ENCODE data around the gene TYMS. TPM values are rescaled to one million over a fixed set of nuclear protein-coding genes. Genes with fewer than 3 reads are reported as not detected.

The TYMS gene
- polyA plus RNA-seq, 3 donors, result not detected

DNA sequence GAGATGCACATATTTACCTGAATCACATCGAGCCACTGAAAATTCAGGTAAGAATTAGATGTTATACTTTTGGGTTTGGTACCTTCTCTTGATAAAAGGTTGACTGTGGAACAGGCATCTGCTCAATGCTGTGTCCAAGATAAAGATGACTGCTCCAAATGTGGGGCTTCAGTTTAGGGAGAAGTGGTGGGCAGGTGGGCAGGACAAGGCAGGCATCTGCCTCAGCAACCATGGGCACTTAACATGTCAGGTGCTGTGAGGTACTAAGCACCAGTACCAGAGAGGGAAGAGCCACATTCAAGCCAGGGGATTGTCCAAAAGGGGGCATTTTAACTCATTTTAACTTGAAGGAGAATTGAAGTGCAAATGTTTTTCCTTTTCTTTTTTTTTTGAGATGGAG is 14.0 kb downstream of the TYMS start:
- DNase-seq, result no peak
- Histone ChIP-seq H4K20me1 (ENCODE audit: insufficient read depth, low read length) (no peaks in the 10 kb centered on the region), H3K4me3 (replicated peaks in 1 of 3; ENCODE audit: low read depth in 2 of 3, low read length in 3 of 3) (no peak overlapping the region), H2AFZ (ENCODE audit: insufficient read depth, low read depth, low read length, poor library complexity, severe bottlenecking) (no peak overlapping the region), H3K9me3 (replicated peaks in 1 of 2; ENCODE audit: control insufficient read depth in 1 of 2, insufficient read depth in 1 of 2, low read length in 2 of 2) (no peaks in the 10 kb centered on the region), H3K27me3 (ENCODE audit: control insufficient read depth in 2 of 2, insufficient read depth in 2 of 2, low read length in 2 of 2) (no peaks in the 10 kb centered on the region), H3K4me1 (ENCODE audit: control insufficient read depth in 1 of 2, insufficient read depth in 2 of 2, low read length in 2 of 2) (no peaks in the 10 kb centered on the region), H3K27ac (ENCODE audit: low read depth in 1 of 2, low read length in 2 of 2) (no peak overlapping the region), H3K36me3 (replicated peaks in 1 of 2; ENCODE audit: control insufficient read depth in 1 of 2, insufficient read depth in 2 of 2, low read length in 2 of 2) (peaks cover 32 to 91% of the 10 kb centered on the region in 2 donors), H3K4me2 (replicated peaks; ENCODE audit: extremely low read depth, low read length, poor library complexity, severe bottlenecking) (no peak overlapping the region), H3K79me2 (ENCODE audit: insufficient read depth, low read length) (peaks cover 18% of the 10 kb centered on the region), H3K9ac (ENCODE audit: insufficient read depth, low read length, poor library complexity, severe bottlenecking) (no peak overlapping the region)
- H3K36me3 Mint-ChIP-seq, result peaks cover 66 to 79% of the 10 kb centered on the region in 2 donors
- intact Hi-C loops (cut with micrococcal nuclease), result loop anchor here in 1 of 2 donors (5.0 kb wide), 1 partner anchor 41 kb away; the partner anchor contains the start of gene ENOSF1
- WGBS (ENCODE audit: insufficient coverage), result 100% methylated on average over 1 of the region's 1 CpG
- H3K27me3 Mint-ChIP-seq (ENCODE audit: low read depth in 3 of 3), result no peaks in the 10 kb centered on the region
- TF ChIP-seq, protein P1, sequence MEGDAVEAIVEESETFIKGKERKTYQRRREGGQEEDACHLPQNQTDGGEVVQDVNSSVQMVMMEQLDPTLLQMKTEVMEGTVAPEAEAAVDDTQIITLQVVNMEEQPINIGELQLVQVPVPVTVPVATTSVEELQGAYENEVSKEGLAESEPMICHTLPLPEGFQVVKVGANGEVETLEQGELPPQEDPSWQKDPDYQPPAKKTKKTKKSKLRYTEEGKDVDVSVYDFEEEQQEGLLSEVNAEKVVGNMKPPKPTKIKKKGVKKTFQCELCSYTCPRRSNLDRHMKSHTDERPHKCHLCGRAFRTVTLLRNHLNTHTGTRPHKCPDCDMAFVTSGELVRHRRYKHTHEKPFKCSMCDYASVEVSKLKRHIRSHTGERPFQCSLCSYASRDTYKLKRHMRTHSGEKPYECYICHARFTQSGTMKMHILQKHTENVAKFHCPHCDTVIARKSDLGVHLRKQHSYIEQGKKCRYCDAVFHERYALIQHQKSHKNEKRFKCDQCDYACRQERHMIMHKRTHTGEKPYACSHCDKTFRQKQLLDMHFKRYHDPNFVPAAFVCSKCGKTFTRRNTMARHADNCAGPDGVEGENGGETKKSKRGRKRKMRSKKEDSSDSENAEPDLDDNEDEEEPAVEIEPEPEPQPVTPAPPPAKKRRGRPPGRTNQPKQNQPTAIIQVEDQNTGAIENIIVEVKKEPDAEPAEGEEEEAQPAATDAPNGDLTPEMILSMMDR (IDR thresholded peaks at IDR 0.05), result no peak
- peak overlapping the region in 2 of 7 donors; percentile 38 to 65 for H3K27ac Mint-ChIP-seq
- no peaks in the 10 kb centered on the region for H3K4me1 Mint-ChIP-seq
- no peak overlapping the region for H3K4me3 Mint-ChIP-seq
- H3K9me3 Mint-ChIP-seq, result peaks cover 0 to 2% (median 0%) of the 10 kb centered on the region in 7 donors

DNA sequence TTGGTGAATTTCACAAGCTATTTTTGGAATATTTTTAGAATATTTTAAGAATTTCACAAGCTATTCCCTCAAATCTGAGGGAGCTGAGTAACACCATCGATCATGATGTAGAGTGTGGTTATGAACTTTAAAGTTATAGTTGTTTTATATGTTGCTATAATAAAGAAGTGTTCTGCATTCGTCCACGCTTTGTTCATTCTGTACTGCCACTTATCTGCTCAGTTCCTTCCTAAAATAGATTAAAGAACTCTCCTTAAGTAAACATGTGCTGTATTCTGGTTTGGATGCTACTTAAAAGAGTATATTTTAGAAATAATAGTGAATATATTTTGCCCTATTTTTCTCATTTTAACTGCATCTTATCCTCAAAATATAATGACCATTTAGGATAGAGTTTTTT is 15.9 kb downstream of the TYMS start:
- Histone ChIP-seq H2AFZ (ENCODE audit: insufficient read depth, low read depth, low read length, poor library complexity, severe bottlenecking) (no peak overlapping the region), H3K27me3 (ENCODE audit: control insufficient read depth in 2 of 2, insufficient read depth in 2 of 2, low read length in 2 of 2) (no peaks in the 10 kb centered on the region), H3K9me3 (replicated peaks in 1 of 2; ENCODE audit: control insufficient read depth in 1 of 2, insufficient read depth in 1 of 2, low read length in 2 of 2) (no peaks in the 10 kb centered on the region), H3K27ac (ENCODE audit: low read depth in 1 of 2, low read length in 2 of 2) (no peak overlapping the region), H4K20me1 (ENCODE audit: insufficient read depth, low read length) (no peaks in the 10 kb centered on the region), H3K4me2 (replicated peaks; ENCODE audit: extremely low read depth, low read length, poor library complexity, severe bottlenecking) (no peak overlapping the region), H3K36me3 (replicated peaks in 1 of 2; ENCODE audit: control insufficient read depth in 1 of 2, insufficient read depth in 2 of 2, low read length in 2 of 2) (peaks cover 29 to 92% of the 10 kb centered on the region in 2 donors), H3K79me2 (ENCODE audit: insufficient read depth, low read length) (peaks cover 2% of the 10 kb centered on the region), H3K9ac (ENCODE audit: insufficient read depth, low read length, poor library complexity, severe bottlenecking) (no peak overlapping the region), H3K4me1 (ENCODE audit: control insufficient read depth in 1 of 2, insufficient read depth in 2 of 2, low read length in 2 of 2) (no peaks in the 10 kb centered on the region), H3K4me3 (replicated peaks in 1 of 3; ENCODE audit: low read depth in 2 of 3, low read length in 3 of 3) (no peak overlapping the region)
- peaks cover 65 to 71% of the 10 kb centered on the region in 2 donors for H3K36me3 Mint-ChIP-seq
- TF ChIP-seq, protein P1 (IDR thresholded peaks at IDR 0.05), result no peak
- H3K27me3 Mint-ChIP-seq (ENCODE audit: low read depth in 3 of 3), result no peaks in the 10 kb centered on the region
- no peak overlapping the region for H3K4me3 Mint-ChIP-seq
- no peak for DNase-seq
- intact Hi-C loops (cut with micrococcal nuclease), result loop anchor here in 1 of 2 donors (5.0 kb wide), 1 partner anchor 39 kb away; the partner anchor contains the start of gene ENOSF1
- WGBS (ENCODE audit: insufficient coverage), result no CpG with 5 or more reads among the region's 3 CpGs
- no peaks in the 10 kb centered on the region for H3K9me3 Mint-ChIP-seq
- H3K27ac Mint-ChIP-seq, result no peak overlapping the region
- no peaks in the 10 kb centered on the region for H3K4me1 Mint-ChIP-seq
